Endothelial cell of hepatic sinusoid (primary cell): ENCODE data around the gene IL1RL1.
"Not testable (repeated sequence)": the region's sequence is repeated elsewhere in the genome, so short reads cannot be mapped to it uniquely, and the experiment has no call there.

Experiments
- in situ Hi-C: cut with HindIII; loops from 2 replicates; pipeline ENCODE4 v1.10.0; 2017; ENCODE audit warnings: low sequenced_read_pairs

The IL1RL1 gene

GRCh38 chr2:102291319-102292075 is 19.9 kb upstream of the IL1RL1 start:
- in situ Hi-C loops: no loop called here

GRCh38 chr2:102294802-102295489 is 16.4 kb upstream of the IL1RL1 start:
- in situ Hi-C loops: loop anchor here (5.0 kb wide), 1 partner anchor 42 kb away; no protein-coding TSS in a partner anchor

- in situ Hi-C loops: loop anchor here (5.0 kb wide), 1 partner anchor 42 kb away; no protein-coding TSS in a partner anchor
Observed at GRCh38 chr2:102295566-102295965, 15.8 kb upstream of the IL1RL1 start.

- in situ Hi-C loops: loop anchor here (5.0 kb wide), 1 partner anchor 41 kb away; no protein-coding TSS in a partner anchor
Observed at GRCh38 chr2:102296449-102296848, 14.9 kb upstream of the IL1RL1 start.

GRCh38 chr2:102297891-102298290 is 13.5 kb upstream of the IL1RL1 start:
- in situ Hi-C loops: loop anchor here (5.0 kb wide), 1 partner anchor 39 kb away; no protein-coding TSS in a partner anchor

GRCh38 chr2:102301867-102302362 is 9.4 kb upstream of the IL1RL1 start:
- in situ Hi-C loops: no loop called here

GRCh38 chr2:102302458-102302857 is 8.9 kb upstream of the IL1RL1 start:
- in situ Hi-C loops: no loop called here

- in situ Hi-C loops: no loop called here
Observed at GRCh38 chr2:102303589-102303988, 7.8 kb upstream of the IL1RL1 start.

GRCh38 chr2:102304268-102304667 is 7.1 kb upstream of the IL1RL1 start:
- in situ Hi-C loops: no loop called here

GRCh38 chr2:102304711-102305611 is 6.4 kb upstream of the IL1RL1 start:
- in situ Hi-C loops: no loop called here

GRCh38 chr2:102306125-102306524 is 5.2 kb upstream of the IL1RL1 start:
- in situ Hi-C loops: no loop called here

GRCh38 chr2:102313025-102313424 is 1.7 kb downstream of the IL1RL1 start:
- in situ Hi-C loops: no loop called here

- in situ Hi-C loops: no loop called here
Observed at GRCh38 chr2:102313471-102313870, 2.1 kb downstream of the IL1RL1 start.

- in situ Hi-C loops: no loop called here
Observed at GRCh38 chr2:102313950-102314349, 2.6 kb downstream of the IL1RL1 start.

GRCh38 chr2:102315921-102316320 is 4.6 kb downstream of the IL1RL1 start:
- in situ Hi-C loops: no loop called here

- in situ Hi-C loops: no loop called here
Observed at GRCh38 chr2:102317715-102318114, 6.4 kb downstream of the IL1RL1 start.

GRCh38 chr2:102318437-102318836 is 7.1 kb downstream of the IL1RL1 start:
- in situ Hi-C loops: no loop called here

- in situ Hi-C loops: no loop called here
Observed at GRCh38 chr2:102321941-102322719, 10.8 kb downstream of the IL1RL1 start.

GRCh38 chr2:102324914-102325313 is 13.6 kb downstream of the IL1RL1 start:
- in situ Hi-C loops: not testable (repeated sequence)
